Epithelial cell of proximal tubule (primary cell): ENCODE results near the gene ANKRD33B. TPM values are rescaled to one million over a fixed set of nuclear protein-coding genes. Genes with fewer than 3 reads are reported as not detected.
A peak's percentile ranks its signal among the peaks of the same experiment; 100 is the strongest.

Source experiments
- DNase-seq: peaks from one replicate; pipeline ENCODE4 v3.0.0-alpha.2; 2011; ENCODE audit warnings: low read depth
- H3K4me3 ChIP-seq: 2 replicates; pipeline ENCODE4 v1.5.1; 2011; ENCODE audit warnings: low read depth, mild to moderate bottlenecking, low read length
- total RNA-seq: library from RNA; depleted of rRNA; stranded (reverse); fragments of >200 nt; gene quantifications from 2 replicates; pipeline ENCODE4 v1.2.3, GENCODE V29; 2015
- TF ChIP-seq, protein P1 (sequence below): conservative IDR thresholded peaks from 2 replicates; pipeline ENCODE4 v1.5.1; 2012; ENCODE audit warnings: low read depth, mild to moderate bottlenecking, low read length

The ANKRD33B gene
- total RNA-seq, 1 donor from 2014 or later: 2.3 TPM

DNA sequence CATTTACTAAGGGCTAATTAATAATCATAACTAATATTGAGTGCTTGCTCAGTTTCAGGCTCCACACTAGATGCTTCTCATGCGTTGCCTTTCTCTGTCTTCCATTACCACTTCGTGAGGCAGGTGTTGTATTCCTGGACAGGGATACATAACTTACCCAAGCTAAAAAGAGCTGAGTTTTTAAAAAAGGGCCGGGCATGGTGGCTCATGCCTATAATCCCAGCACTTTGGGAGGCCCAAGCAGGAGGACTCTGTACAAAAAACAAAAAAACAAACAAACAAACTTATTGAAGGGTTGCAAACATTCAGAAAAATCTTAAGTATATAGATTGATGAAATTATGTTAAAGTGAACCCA lies 12.1 kb upstream of the ANKRD33B start:
- TF ChIP-seq, protein P1, sequence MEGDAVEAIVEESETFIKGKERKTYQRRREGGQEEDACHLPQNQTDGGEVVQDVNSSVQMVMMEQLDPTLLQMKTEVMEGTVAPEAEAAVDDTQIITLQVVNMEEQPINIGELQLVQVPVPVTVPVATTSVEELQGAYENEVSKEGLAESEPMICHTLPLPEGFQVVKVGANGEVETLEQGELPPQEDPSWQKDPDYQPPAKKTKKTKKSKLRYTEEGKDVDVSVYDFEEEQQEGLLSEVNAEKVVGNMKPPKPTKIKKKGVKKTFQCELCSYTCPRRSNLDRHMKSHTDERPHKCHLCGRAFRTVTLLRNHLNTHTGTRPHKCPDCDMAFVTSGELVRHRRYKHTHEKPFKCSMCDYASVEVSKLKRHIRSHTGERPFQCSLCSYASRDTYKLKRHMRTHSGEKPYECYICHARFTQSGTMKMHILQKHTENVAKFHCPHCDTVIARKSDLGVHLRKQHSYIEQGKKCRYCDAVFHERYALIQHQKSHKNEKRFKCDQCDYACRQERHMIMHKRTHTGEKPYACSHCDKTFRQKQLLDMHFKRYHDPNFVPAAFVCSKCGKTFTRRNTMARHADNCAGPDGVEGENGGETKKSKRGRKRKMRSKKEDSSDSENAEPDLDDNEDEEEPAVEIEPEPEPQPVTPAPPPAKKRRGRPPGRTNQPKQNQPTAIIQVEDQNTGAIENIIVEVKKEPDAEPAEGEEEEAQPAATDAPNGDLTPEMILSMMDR: no peak
- H3K4me3 ChIP-seq: no peak overlapping the region
- no peak for DNase-seq

DNA sequence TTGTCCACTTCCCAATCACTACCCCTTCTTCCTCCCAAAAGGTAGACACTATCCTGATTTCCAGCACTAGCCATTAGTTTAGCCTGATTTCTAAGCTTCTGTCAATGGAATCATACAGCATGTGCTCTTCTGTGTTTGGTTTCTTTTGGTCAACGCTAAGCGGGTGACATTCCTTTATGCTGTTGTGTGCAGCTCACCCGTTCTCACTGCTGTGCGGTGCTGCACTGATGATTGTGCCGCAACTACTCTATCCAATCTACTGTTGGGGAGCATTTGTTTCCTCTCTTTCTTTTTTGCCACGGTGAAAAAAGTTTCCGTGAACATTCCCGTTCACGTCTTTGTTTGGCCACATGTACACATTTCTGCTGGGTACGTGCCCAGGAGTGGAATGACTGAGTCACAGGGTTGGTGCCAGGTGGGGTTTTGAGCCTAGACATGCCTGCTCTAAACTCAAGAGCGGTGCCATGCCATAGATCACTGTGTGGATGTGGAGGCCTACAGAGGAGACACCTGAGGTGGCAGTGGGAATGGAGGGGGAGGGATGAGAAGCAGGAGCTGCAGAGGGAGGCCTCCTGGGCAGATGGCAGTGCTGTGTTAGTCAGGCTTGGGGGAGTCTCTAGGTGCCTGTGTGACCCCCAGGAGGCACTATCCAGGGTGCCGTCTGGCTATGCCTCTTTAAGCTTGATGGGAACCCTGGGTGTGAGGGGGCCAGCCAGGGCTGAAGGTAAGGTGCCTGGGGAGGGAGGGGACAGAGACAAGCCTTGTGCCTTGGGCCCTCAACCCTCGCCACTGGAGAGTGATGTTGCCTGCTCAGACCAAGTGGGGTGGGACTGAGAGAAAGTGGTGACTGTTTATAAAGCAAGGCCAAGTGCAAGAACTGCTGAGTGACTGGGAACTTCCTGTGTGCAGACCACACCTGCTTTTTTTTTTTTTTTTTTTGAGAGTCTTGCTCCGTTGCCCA lies 11.4 kb upstream of the ANKRD33B start:
- H3K4me3 ChIP-seq: no peak overlapping the region
- TF ChIP-seq, protein P1: no peak
- no peak for DNase-seq

DNA sequence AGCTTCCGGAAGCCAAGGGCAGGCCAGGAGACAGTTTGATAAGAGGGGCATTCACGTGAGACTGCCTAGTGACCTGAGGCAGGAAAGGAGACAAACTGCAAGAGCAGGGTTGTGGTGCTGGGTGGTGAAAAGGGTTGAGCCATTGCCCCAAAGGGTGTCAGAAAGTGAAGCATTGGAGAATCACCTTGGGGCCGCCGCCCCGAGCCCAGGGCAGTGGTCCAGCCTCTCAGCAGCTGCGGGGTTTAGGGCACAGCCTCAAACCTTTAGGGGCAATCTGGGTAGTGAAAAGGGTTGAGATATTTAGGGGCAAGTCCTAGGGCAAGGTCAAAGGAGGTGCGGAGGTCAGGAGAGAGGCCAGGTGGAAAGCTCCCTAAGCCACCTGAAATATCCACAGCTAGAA lies 10.4 kb upstream of the ANKRD33B start:
- no peak overlapping the region for H3K4me3 ChIP-seq
- TF ChIP-seq, protein P1: no peak
- DNase-seq: no peak

DNA sequence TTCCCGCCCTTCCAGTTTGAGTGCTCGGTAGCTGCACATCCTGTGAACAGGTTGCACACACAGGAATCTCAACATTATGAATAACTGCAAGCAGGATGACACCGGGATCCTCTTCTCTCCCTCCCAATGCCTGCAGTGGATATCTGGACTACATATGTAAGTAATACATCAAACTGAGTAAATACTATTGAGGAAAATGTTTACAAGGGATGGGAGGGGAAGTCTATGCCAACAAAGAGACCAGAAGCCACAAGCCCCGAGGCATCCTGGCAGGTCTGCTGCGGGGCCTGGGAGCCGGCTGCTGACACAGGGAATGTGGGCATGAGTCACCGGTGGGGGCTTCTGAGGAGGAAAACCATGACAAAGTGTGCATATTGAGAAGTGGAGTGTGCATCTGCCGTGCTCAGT lies 8.6 kb upstream of the ANKRD33B start:
- no peak overlapping the region for H3K4me3 ChIP-seq
- TF ChIP-seq, protein P1: no peak
- DNase-seq: no peak

DNA sequence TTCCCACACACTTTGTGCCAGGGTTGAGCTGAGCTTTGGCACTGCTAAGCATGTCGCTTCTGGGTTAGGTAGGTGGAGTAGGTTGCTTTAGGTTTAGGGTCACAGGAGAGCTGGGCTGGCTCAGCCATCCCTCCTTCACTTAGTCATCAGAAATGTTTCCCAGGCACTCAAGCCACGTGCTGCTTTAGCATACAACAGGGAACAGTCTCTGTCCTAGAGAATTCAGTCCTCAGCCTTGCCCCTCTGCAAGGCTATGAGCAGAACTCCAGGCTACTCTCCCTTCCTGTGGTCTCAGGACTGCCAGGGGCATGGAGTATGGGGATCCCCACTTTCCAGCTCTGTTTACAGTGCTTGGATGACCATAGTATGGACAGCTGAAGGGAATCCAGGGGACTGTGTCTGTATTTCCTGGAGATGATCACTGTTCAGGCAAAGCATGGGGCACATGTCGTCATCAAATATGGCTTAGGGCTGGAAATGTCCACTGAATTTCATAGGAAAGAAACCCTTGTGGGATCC lies 7.5 kb upstream of the ANKRD33B start:
- DNase-seq: peak; percentile 76
- TF ChIP-seq, protein P1: no peak
- no peak overlapping the region for H3K4me3 ChIP-seq

DNA sequence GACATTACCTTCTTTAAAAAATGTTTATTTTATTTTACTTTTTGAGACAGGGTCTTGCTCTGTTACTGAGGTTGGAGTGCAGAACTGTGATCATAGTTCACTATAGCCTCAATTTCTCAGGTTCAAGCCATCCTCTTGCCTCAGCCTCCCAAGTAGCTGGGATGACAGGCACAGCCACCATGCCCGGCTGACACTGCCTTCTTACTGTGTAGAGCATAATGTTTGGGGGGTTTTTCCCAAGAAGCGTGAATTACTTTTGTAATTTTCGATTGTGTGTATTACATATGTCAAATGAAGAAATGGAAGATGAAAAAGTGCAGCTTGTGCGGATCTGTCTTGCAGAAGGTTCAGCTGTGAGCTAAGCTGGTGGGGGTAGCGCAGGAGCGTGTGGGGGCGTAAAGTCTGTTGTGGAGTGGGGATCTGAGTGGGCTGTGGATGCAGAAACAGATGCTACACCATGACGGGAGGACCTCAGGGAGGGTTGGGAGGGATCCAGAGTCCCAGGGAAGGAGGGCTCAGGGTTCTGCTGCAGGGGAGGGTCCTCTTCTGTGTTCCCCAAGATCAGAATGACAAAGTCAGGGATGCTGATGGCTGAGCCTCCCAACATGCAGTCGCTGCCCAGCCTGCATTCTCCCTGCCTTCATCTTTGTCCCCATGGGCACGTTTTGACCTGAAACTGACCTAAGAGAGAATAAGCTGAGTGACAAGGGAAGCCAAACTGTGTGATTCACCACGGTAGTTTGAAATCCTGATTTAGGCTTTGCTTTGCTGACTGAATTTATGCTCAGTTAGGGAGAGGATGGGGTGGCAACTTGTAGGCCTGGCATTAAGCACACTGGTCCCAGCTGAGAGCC lies 6.8 kb upstream of the ANKRD33B start:
- no peak overlapping the region for H3K4me3 ChIP-seq
- TF ChIP-seq, protein P1: no peak
- no peak for DNase-seq
